BE2C (cell line): ENCODE data around the gene APOBEC2. TPM values are rescaled to one million over a fixed set of nuclear protein-coding genes. Genes with fewer than 3 reads are reported as not detected.
"Not testable (repeated sequence)": the region's sequence is repeated elsewhere in the genome, so short reads cannot be mapped to it uniquely, and the experiment has no call there.

Source experiments
- DNase-seq: peaks from one replicate; pipeline ENCODE4 v3.0.0-alpha.2; 2020
- H3K27me3 ChIP-seq: fragments of 250-450 bp; sonication (Bioruptor Pico); 2 replicates; pipeline ENCODE4 v1.5.1; 2020; ENCODE audit warnings: mild to moderate bottlenecking
- H3K36me3 ChIP-seq: fragments of 250-450 bp; sonication (Bioruptor Pico); 2 replicates; pipeline ENCODE4 v1.5.1; 2020; ENCODE audit warnings: mild to moderate bottlenecking
- H3K4me1 ChIP-seq: fragments of 250-450 bp; sonication (Bioruptor Pico); 2 replicates; pipeline ENCODE4 v1.5.1; 2020
- H3K4me3 ChIP-seq: 2 replicates; pipeline ENCODE4 v1.5.1; 2011; ENCODE audit warnings: low read depth, low read length
- H3K9me3 ChIP-seq: fragments of 250-450 bp; sonication (Bioruptor Pico); 2 replicates; pipeline ENCODE4 v1.5.1; 2020
- polyA plus RNA-seq: library from polyadenylated mRNA; unstranded; fragments of >200 nt; gene quantifications from one replicate; pipeline ENCODE4 v1.2.1, GENCODE V29; 2012; ENCODE audit warnings: low read depth, missing spikeins; ENCODE audit not compliant: insufficient read length, insufficient read depth
- TF ChIP-seq, protein P1 (sequence below): IDR thresholded peaks from 2 replicates; pipeline ENCODE4 v1.5.1; 2012; ENCODE audit warnings: mild to moderate bottlenecking, low read depth, low read length

Gene APOBEC2
- polyA plus RNA-seq: 0.39 TPM

DNA sequence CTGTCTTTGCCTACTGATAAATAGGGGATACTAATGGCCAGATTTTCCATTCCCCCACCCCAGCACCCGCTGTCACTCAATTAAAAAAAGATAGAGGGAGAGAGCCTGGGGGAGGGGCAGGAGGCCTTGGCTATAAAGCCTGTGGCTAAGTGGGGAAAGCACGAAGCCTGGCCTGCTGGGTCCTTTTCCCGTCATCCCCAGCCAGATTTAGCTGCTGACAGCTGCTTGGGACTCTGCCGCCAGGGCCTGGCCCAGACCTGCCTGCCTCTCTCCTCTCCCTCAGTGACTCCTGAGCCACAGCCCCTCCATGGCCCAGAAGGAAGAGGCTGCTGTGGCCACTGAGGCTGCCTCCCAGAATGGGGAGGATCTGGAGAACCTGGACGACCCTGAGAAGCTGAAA lies at the start of gene APOBEC2:
Gene APOBEC2 (plus strand): TSS at position 162 of the 400 bp plus-strand sequence. CDS start 146 bp downstream, at position 308.
- H3K4me3 ChIP-seq: no peak within 1 kb of the TSS
- H3K9me3 ChIP-seq: no peaks in the 10 kb centered on the region
- no peaks in the 10 kb centered on the region for H3K27me3 ChIP-seq
- H3K36me3 ChIP-seq: no peaks in the 10 kb centered on the region
- TF ChIP-seq, protein P1, sequence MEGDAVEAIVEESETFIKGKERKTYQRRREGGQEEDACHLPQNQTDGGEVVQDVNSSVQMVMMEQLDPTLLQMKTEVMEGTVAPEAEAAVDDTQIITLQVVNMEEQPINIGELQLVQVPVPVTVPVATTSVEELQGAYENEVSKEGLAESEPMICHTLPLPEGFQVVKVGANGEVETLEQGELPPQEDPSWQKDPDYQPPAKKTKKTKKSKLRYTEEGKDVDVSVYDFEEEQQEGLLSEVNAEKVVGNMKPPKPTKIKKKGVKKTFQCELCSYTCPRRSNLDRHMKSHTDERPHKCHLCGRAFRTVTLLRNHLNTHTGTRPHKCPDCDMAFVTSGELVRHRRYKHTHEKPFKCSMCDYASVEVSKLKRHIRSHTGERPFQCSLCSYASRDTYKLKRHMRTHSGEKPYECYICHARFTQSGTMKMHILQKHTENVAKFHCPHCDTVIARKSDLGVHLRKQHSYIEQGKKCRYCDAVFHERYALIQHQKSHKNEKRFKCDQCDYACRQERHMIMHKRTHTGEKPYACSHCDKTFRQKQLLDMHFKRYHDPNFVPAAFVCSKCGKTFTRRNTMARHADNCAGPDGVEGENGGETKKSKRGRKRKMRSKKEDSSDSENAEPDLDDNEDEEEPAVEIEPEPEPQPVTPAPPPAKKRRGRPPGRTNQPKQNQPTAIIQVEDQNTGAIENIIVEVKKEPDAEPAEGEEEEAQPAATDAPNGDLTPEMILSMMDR: no peak
- peak; percentile 51 for DNase-seq
- no peaks in the 10 kb centered on the region for H3K4me1 ChIP-seq

DNA sequence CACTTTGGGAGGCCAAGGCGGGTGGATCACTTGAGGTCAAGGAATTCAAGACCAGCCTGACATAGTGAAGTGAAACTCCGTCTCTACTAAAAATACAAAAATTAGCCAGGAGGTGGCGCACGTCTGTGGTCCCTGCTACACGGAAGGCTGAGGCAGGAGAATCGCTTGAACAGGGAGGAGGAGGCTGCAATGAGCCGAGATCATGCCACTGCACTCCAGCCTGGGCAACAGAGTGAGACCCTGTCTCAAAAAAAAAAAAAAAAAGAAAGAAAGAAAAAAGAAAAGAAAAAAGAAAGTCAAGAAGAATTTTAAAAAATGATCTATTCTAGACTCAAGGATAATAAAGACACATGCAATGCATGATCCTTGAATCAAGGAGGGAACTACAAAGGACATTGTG lies 46.8 kb upstream of the APOBEC2 start:
- peaks cover 21% of the 10 kb centered on the region for H3K27me3 ChIP-seq
- TF ChIP-seq, protein P1: peak; percentile 66
- not testable (repeated sequence) for H3K4me1 ChIP-seq, H3K36me3 ChIP-seq, H3K9me3 ChIP-seq, H3K4me3 ChIP-seq
- peak; percentile 60 for DNase-seq

DNA sequence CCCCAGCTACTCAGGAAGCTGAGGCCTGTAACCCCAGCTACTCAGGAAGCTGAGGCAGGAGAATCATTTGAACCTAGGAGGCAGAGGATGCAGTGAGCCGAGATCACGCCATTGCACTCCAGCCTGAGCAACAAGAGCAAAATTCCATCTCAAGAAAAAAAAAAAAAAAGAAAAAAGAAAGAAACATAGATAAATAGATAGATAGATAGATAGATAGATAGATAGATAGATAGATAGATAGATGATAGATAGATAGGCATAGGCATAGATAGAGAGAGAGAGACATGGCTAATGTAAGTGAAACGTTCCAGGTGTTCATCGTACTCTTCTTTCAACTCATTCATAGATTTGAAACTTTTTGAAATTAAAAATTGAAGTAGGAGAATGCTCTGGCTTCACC lies 46.0 kb upstream of the APOBEC2 start:
- not testable (repeated sequence) for H3K9me3 ChIP-seq

DNA sequence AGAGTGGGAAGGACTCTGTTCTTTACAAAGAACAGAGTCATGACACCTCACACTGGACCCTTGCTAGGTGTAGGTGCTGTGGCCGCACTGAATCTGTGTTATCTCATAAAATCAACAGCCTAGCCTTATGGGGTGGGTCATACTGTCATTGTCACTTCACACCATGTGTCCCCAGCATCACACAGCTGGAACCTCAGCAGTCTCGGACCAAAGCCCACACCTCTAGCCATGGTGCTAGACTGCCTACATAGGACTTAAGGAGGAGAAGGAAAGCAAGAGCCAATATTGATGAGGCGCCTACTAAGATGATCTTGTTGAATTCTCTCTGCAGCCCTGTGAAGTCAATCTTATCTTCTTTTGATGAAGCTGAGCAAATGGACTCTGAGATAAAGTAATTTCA lies 45.0 kb upstream of the APOBEC2 start:
- Histone ChIP-seq H3K4me3 (no peak overlapping the region), H3K27me3 (peaks cover 13% of the 10 kb centered on the region), H3K9me3 (no peaks in the 10 kb centered on the region), H3K36me3 (no peaks in the 10 kb centered on the region), H3K4me1 (no peaks in the 10 kb centered on the region)
- DNase-seq: no peak
- TF ChIP-seq, protein P1: no peak

More for the DNA sequence above, 46.0 kb upstream of the APOBEC2 start:
- H3K36me3 ChIP-seq, DNase-seq, H3K4me1 ChIP-seq, H3K4me3 ChIP-seq: not testable (repeated sequence)
- peaks cover 20% of the 10 kb centered on the region for H3K27me3 ChIP-seq

DNA sequence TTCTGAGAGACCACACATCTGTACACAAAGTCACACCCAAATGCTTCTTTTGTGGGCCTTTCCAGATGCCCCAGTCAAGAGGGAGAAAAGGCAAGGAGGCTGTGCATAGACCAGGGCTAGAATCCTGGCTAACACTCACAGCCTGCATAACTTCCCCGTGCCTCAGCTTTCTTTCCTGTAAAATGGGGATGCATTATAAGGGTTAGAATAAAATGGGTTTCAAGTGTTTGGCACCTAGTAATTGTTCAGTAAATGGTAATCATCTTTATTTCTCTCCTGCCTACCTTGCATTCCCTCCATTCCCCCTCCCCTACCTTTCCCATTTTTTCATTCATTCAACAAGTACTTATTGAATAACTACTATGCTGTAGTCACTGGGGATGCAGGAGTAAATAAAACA lies 43.3 kb upstream of the APOBEC2 start:
- H3K9me3 ChIP-seq: no peaks in the 10 kb centered on the region
- H3K27me3 ChIP-seq: peaks cover 10% of the 10 kb centered on the region
- no peak for DNase-seq
- TF ChIP-seq, protein P1: no peak
- no peaks in the 10 kb centered on the region for H3K36me3 ChIP-seq
- H3K4me1 ChIP-seq: no peaks in the 10 kb centered on the region
- no peak overlapping the region for H3K4me3 ChIP-seq

DNA sequence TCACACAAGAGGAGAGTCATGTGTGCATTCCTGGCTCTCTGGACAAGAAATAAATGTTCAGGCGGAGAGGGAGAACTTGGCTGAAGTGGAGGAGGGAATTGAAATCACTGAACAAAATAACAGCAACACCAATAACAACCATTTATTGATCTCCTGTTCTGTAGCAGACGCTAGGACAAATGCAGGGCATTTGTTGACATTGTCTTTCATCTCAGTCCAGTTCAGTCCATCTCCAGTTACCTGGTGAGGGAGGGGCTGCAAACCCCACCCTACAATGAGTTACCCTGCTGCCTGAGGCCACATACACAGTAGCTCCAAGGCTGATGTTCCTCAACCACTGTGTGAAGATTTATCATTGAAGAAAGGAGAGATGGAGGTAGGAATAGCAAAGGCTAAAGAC lies 41.3 kb upstream of the APOBEC2 start:
- Histone ChIP-seq H3K9me3 (no peaks in the 10 kb centered on the region), H3K4me3 (no peak overlapping the region), H3K36me3 (no peaks in the 10 kb centered on the region), H3K27me3 (no peaks in the 10 kb centered on the region), H3K4me1 (no peaks in the 10 kb centered on the region)
- no peak for DNase-seq
- TF ChIP-seq, protein P1: no peak

DNA sequence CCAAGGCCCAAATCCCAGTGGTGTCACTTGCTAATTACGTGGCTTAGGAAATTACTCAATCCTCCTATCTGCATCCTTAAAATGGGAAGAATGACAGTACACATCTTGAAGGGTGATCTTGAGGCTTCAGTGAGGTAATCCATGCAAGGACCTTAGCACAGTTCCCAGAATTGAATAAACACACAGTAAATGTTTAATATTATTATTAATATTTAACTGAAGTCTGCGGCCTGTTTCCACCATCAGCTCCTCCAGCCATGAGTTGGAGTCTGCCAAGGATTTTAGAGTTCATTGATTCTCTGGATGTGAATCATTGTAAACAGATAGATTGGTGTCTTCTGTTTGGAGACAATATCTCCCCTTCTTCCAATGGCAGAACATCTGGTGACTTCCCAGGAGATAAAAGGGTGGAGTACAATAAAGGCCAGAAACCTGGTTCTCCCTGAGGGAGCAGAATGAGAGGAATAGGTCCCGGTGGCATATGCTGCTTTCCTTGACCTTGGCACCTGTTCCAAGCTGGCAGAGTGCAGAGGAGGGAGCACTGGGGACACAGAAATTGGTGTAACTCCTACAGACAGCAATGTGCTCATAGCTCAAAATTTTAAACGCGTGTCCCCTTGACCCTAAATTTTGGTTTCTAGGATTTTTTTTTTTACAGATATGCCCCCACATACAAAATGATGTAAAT lies 39.4 kb upstream of the APOBEC2 start:
- Histone ChIP-seq H3K36me3 (no peaks in the 10 kb centered on the region), H3K9me3 (no peaks in the 10 kb centered on the region), H3K27me3 (no peaks in the 10 kb centered on the region), H3K4me1 (no peaks in the 10 kb centered on the region), H3K4me3 (no peak overlapping the region)
- DNase-seq: no peak
- TF ChIP-seq, protein P1: no peak
